H1 (cell line): Measurements from ENCODE around the gene LAD1. TPM values are rescaled to one million over a fixed set of nuclear protein-coding genes. Genes with fewer than 3 reads are reported as not detected.

Source experiments
- CREB1 ChIP-seq: IDR thresholded peaks from 2 replicates; pipeline ENCODE4 v1.6.1; 2012; ENCODE audit warnings: inconsistent platforms
- EZH2 ChIP-seq: fragments of 200-600 bp; sonication (generic); IDR thresholded peaks from 2 replicates; pipeline ENCODE4 v1.7.1; 2012; ENCODE audit warnings: low read depth, mild to moderate bottlenecking, moderate library complexity, low read length, inconsistent platforms; ENCODE audit not compliant: severe bottlenecking
- TAF1 ChIP-seq: IDR thresholded peaks from 2 replicates; pipeline ENCODE4 v1.6.1; 2011; ENCODE audit warnings: mild to moderate bottlenecking, low read depth, low read length
- TEAD4 ChIP-seq: IDR thresholded peaks from 2 replicates; pipeline ENCODE4 v1.6.1; 2012; ENCODE audit warnings: low read depth, low read length, inconsistent platforms, mixed read lengths
- polyA plus RNA-seq, 7 experiments: library from polyadenylated mRNA; depleted of rRNA in 3 of 7; stranded (reverse) in 5 of 7; unstranded in 2 of 7; fragments of >200 nt in 5 of 7; fragments of 200-250 nt in 2 of 7; gene quantifications; 1 replicate in 5 of 7; 2 replicates in 1 of 7; 4 replicates in 1 of 7; pipeline versions ENCODE4 v1.2.1 to v1.2.3, GENCODE V29; 2011 to 2013; ENCODE audit warnings: missing spikeins in 2 of 7, mixed read lengths in 2 of 7
- total RNA-seq: library from RNA; stranded (reverse); fragmentation: NEBNext Ultra II Directional; extraction: Animal tissue kit (Norgen Biotek cat#: 25700); gene quantifications from 2 replicates; pipeline ENCODE4 v1.2.1, GENCODE V29; 2021

The LAD1 gene
- total and polyA plus RNA-seq, 2 of the 8 experiments (the other 6 are each of a cell fraction or from before 2014, with no cell fraction given), result 9.3 to 32.8 TPM

DNA sequence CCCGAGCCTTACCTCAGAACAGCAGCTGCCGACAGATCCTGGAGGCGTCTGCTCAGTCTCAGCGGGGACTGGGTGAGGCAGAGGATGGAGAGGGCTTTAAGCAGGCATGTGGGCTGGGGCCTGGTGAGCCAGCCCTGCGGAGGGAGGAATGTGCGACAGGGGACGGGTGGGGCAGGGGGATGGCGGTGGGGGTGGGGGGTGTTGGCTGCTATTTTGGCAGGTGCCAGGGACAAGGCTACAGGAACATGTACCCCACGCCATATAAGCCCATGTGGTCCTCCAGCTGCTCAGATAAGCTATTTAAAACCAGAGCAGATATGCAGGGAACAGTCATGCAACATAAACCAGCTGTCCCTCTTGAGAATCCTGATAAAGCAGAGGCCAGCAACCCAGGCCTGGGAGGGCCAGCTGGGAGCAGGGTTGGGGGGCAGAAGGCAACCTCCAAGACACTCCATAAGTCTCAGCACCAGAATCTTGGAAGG, 21.5 kb downstream of the LAD1 start, which contains the start of gene TNNT2 (continued):
- TF ChIP-seq CREB1 (no peak), TEAD4 (no peak), TAF1 (no peak), EZH2 (no peak)
